ENCODE data around the gene CDYL.

CDYL gene, protein sequence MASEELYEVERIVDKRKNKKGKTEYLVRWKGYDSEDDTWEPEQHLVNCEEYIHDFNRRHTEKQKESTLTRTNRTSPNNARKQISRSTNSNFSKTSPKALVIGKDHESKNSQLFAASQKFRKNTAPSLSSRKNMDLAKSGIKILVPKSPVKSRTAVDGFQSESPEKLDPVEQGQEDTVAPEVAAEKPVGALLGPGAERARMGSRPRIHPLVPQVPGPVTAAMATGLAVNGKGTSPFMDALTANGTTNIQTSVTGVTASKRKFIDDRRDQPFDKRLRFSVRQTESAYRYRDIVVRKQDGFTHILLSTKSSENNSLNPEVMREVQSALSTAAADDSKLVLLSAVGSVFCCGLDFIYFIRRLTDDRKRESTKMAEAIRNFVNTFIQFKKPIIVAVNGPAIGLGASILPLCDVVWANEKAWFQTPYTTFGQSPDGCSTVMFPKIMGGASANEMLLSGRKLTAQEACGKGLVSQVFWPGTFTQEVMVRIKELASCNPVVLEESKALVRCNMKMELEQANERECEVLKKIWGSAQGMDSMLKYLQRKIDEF

GRCh38 chr6:4776131-4776492, at the start of gene CDYL:
Gene CDYL (plus strand): TSS chr6:4776404. CDS start chr6:4776784, 380 bp downstream.
- DNase-seq (ENCODE audit: low spot score) = peak; percentile 79

GRCh38 chr6:4726645-4727044, 49.6 kb upstream of the CDYL start:
- DNase-seq (ENCODE audit: low spot score) = no peak

DNA sequence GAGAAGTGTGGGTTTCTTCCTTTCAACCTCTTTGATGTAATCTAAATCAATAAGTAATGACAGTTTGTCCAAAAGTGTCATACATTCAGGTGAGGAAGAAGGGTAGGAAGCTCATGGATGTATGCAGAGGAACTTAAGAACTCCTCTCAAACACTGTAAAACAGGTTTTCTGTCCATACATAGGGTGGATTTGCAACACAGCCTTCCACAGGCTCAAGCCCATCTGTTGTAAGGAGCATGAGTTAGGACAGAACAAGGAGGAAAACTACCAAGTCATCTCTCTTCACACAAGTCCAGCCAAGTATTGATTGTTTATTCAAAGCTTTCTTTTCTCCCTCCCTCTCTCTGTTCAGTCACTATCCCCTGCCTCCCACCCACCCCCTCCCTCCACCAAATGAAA, 49.0 kb upstream of the CDYL start:
- no peak for DNase-seq (ENCODE audit: low spot score)

- no peak for DNase-seq (ENCODE audit: low spot score)
Measured at GRCh38 chr6:4727671-4728435, 48.4 kb upstream of the CDYL start.

GRCh38 chr6:4728436-4728769, 47.8 kb upstream of the CDYL start:
- DNase-seq (ENCODE audit: low spot score) = no peak

DNA sequence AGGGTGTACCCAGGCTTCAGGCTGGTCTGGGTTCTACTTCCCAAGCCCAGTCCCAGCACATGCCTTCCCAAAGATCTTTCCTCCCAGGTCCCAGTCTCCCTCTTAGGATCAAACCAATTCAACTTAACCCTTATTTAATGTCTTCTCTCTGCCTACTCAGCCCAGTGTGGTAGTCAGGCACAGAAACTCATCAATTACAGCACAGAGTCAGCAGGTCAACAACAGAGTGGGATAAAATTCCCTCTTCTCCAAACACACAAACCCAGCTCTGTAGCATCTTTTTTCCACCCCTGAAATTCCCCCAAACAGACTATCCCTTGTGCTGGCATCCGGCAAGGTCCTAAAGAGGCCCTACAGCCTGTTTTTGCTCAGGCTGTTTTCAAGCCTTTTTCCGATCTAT, 47.3 kb upstream of the CDYL start:
- no peak for DNase-seq (ENCODE audit: low spot score)

- no peak for DNase-seq (ENCODE audit: low spot score)
Measured at GRCh38 chr6:4731996-4732395, 44.2 kb upstream of the CDYL start.

DNA sequence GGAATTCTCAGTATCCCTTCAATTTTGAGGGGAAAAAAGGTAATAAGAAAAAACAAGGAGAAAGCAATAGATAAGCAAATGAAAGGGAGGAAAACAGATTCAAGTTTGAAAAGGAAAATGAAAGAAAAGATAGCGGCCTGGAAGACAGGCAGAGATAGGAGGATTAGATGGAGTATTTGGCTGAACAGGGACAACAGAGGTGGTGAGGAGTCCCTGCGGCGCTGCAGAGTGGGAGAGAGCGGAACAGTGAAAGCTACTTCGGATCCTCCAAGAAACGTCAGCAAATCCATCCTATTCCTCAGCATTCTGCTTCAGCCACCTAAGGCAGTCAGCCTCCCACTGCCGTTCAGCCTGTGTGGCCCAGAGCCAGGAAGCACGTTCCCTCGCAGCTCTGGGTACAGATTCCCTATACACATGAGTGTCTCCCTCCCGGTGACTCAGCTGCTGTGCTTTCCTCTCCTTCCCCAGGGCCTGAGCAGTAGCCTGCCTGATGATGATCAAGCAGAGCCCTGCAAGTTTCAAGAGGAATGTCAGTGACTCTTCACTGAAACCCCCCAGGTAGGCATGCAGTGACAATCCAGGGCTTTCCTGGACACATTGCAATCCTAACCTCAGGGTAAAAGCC, 43.4 kb upstream of the CDYL start:
- peak; percentile 25 for DNase-seq (ENCODE audit: low spot score)

DNA sequence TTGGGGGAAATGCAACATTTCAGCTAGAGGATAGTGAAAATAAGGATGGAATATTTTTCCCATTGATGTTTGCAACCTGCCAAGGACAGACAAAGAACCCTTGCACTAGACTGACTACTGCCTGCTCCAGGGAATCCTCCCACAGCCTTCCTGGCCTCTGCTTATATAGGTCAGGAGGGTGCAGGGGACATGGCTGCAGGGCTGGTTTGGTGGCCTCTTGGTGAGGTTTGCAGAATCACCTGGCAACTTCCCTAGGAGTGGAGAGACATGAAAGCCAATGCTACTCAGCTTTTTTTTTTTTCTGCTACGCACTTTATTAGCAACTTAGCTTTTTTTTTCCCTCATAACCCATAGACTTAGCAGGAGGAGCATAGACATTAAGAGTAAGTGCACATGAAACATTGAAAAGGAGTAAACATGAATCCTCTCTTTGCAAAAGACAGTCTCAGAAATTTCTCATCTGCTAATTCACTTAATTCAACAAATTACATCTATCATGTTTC, 39.8 kb upstream of the CDYL start:
- no peak for DNase-seq (ENCODE audit: low spot score)

GRCh38 chr6:4740032-4740431, 36.2 kb upstream of the CDYL start:
- no peak for DNase-seq (ENCODE audit: low spot score)

GRCh38 chr6:4743062-4743461, 33.1 kb upstream of the CDYL start:
- no peak for DNase-seq (ENCODE audit: low spot score)

GRCh38 chr6:4743926-4744325, 32.3 kb upstream of the CDYL start:
- no peak for DNase-seq (ENCODE audit: low spot score)

GRCh38 chr6:4747588-4747987, 28.6 kb upstream of the CDYL start:
- DNase-seq (ENCODE audit: low spot score) = no peak

- no peak for DNase-seq (ENCODE audit: low spot score)
Measured at GRCh38 chr6:4751823-4752464, 24.3 kb upstream of the CDYL start.

GRCh38 chr6:4756247-4756646, 20.0 kb upstream of the CDYL start:
- no peak for DNase-seq (ENCODE audit: low spot score)

GRCh38 chr6:4759997-4760396, 16.2 kb upstream of the CDYL start:
- no peak for DNase-seq (ENCODE audit: low spot score)

GRCh38 chr6:4760773-4761172, 15.4 kb upstream of the CDYL start:
- no peak for DNase-seq (ENCODE audit: low spot score)

DNA sequence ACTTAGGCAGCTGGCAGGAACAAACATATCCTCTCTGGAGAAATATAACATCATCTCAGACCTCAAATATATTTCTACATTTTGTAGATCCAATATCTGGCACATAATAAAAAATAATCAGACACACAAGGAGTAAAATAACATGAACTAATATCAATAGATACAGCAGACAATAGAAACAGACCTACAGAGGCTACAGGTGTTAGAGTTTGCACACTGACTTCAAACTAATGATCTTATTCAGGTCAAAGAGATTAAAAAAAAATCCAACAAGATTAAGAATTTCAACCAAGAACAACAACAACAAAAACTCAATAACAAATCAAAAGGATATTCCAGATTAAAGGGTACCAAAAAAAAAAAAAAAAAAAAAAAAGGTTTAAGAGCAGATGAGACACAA, 13.9 kb upstream of the CDYL start:
- no peak for DNase-seq (ENCODE audit: low spot score)

GRCh38 chr6:4763921-4764320, 12.3 kb upstream of the CDYL start:
- DNase-seq (ENCODE audit: low spot score) = no peak

GRCh38 chr6:4768815-4769214, 7.4 kb upstream of the CDYL start:
- no peak for DNase-seq (ENCODE audit: low spot score)

- DNase-seq (ENCODE audit: low spot score) = no peak
Measured at GRCh38 chr6:4772750-4773149, 3.5 kb upstream of the CDYL start.

DNA sequence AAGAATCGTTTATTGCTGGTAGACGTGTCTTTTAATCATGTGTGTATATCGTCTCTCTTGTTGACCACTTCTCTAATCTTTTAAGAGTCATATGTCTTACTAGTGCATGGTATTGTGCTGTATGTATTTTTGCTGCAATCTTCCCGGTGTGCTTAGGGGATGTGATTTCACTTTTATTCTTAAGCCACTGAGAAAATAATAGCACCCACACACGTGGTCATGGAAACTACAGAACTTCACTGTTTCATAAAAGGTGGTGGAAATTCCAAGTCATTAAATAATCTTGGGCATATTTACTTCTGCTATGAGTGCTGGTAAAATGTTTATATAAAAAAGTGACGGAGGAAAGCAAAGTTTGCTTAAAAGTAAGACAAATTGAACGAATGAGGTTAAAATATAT, 3.0 kb upstream of the CDYL start:
- DNase-seq (ENCODE audit: low spot score) = no peak

Data from Ammon's horn (tissue), 1 donor.